ENCODE measurements around the gene KDR.

The KDR gene

DNA sequence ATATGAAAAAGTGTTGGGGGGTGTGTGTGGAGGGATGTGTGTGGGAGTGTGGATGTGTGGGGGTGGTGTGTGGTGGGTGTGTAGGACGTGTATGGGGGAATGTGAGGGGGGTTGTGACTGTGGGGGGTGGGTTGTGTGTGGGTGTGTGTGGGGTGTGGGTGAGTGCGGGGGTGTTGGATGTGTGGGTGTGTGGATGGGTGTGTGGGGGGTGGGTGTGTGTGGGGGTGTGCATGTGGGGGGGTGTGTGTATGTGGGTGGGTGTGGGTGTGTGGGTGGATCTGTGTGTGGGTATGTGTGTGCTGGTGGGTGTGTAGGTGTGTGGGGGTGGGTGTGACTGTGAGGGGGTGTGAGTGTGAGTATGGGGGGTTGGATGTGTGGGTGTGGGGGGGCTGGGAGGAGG is 47.8 kb downstream of the KDR start:
- DNase-seq, result no peak

DNA sequence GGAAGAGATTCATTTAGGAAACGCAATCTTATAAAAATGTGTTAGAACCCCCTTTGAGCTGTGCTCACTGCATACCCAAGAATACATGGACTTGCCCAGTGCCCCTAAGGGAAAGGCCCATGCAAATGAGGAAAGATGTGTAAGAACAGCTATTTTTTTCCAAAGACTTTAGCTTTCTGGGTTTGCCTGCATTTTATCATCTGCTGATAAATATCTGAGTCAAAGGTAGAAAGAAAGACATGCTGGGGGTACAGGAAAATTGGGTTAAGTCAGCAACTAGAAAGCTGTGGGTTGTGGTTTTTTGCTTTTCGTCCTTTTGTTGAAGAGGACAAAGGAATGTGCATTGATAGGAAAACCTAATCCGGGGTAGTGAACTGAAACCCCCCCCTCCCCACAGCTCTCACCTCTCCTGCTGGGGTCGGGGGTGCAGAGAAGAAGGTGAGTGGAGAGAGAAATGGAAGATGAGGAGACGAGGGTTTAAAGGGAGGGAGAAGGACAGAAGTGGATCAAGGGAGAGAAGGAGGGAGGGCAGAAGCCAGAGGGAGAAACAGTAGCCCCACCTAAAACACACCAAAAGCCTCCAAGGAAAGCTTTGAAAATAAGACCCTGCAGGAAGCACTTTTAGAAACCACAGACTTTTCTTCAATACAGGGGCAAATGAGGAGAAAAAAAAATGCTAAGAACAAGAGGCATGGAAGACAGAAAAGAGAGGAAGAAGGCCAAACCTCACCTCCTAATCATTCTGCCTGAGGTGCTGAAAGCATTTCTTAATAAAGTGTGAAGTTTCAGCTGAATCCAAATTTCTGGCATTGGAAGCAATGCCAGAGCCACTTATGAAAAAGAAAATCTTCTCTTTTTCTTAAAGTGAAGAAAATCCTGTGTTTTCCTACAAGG is 49.3 kb downstream of the KDR start:
- DNase-seq, result no peak

GRCh38 chr4:55075376-55075775 is 50.0 kb downstream of the KDR start:
- no peak for DNase-seq

DNA sequence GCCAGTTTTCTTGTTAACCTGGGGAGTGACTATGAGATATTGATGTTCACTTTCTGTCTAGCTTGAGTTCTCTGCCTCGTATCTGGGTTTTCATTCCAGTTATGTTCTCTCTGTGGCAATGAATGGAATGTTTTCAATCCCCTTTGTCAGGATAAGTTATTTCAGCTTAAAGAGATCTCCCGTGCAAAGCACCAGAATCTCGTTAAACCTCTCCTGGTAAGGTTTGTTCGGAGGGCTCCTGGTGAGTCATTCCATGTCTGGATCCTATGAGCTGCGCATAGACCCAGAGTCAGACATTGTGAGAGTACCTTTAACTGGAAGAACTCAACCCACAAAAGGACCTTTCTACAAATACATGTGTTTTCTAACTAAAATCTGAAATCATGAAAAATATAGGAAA is 51.0 kb downstream of the KDR start:
- DNase-seq, result no peak

GRCh38 chr4:55071951-55072350 is 53.4 kb downstream of the KDR start:
- DNase-seq, result no peak

- DNase-seq, result no peak
Observed at GRCh38 chr4:55069248-55069647, 56.1 kb downstream of the KDR start.

- DNase-seq, result no peak
Observed at GRCh38 chr4:55068522-55068921, 56.9 kb downstream of the KDR start.

- no peak for DNase-seq
Observed at GRCh38 chr4:55066018-55066417, 59.4 kb downstream of the KDR start.

GRCh38 chr4:55055529-55055928 is 69.9 kb downstream of the KDR start:
- no peak for DNase-seq

DNA sequence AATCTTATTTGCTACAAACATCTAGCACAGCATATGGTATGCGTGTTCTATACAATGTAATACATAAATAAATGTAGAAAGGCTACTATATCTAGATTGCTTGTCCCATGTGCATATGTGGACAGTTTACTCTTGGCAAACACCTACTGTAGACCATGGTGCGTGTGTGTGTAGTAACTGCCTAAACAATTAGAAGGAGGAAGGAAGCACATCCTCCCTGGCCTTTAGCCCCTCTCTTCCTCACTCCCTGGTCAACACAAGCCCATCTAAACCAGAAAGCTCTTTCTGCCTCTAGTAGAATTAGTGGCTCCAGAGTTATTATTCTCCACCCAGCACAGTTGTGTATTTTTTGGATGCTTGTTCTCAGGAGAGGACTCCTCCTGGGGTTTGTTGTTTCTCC is 73.9 kb downstream of the KDR start:
- DNase-seq, result no peak

- DNase-seq, result no peak
Observed at GRCh38 chr4:55050418-55050950, 74.9 kb downstream of the KDR start.

DNA sequence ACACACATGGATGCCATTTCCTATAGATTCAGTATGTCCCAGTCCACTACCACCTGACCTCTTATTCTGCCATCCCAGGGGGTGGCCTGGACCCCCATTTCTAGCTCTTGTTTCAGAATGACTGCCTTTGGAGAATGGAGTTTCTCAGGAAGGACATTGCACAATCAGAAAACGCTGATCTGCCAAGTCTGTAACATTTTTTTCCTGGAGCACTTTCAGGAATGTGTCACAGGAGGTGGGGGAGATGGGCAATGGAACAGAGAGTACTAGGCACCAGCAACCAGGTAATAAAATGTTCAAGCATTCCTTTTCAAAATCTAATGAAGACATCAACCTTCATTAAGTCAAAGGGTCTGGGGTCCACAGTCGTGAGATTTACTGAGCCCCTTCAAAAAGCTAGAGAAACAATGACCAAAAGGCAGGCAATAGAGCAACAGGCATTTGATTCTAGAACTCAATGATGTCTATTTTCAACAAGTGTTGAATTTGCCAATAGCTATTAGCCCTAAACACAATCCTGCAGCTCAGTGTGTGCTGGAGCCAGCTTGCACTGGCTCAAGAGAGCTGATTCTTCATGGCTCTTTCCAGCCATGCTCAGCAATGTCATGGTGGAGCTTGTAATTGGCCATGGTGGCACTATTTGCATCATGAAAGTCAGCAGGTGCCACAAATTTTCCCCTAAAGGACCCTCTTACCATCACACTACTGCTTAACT is 87.1 kb downstream of the KDR start:
- DNase-seq, result no peak

DNA sequence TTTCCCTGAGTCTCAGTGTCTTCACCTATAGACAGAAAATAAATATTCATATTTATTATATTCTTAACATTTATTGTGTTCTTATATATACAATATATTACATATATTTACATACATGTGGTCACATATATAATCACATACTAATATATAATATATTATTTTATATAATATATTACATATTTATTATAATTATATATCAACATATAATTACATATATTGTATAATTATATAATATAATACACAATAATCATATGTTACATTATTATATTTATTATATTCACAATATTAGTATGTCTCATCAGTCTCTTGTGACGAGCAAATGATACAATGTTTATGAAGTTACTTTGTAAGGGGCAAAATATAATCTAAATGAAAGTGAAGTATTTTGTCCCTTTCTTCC is 87.7 kb downstream of the KDR start:
- no peak for DNase-seq

DNA sequence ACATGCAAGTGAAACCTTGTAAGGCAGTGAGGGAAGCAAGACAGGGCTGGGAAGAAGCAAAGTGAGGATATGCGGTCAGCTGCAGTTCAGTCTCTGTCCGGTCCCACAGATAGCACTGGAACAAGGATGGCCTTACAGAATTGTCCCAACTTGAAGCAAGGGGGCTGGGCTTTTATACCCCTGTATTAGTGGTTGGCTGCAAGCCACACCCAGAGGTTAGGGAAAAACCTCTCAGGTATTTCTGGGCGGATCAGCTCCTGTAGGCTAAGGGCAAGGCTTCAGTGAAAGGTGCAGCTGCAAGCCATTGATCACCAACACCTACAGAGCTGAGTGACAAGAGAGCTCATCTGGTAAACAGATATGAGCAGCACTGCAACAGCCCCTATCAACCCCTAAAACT is 89.0 kb downstream of the KDR start:
- no peak for DNase-seq

DNA sequence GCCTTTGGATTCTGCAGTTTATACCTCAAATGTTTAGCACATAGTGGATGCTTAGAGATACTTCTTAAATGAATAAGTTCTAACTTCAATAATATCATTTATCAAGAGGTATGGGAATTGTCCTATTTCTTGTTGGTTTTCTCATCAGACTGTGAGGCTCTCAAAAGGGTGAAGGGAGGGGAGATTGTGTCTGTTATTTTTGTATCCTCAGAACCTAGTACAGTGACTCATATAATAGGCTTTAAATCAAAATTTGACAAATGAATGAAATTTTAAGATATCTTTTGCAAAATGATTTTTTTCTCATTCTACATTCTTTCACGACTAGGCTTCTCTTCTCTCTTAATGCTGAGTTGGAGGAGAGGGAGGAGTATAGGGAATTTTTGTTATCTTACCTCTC is 89.5 kb downstream of the KDR start:
- DNase-seq, result no peak

GRCh38 chr4:55033296-55033695 is 92.1 kb downstream of the KDR start:
- DNase-seq, result no peak

DNA sequence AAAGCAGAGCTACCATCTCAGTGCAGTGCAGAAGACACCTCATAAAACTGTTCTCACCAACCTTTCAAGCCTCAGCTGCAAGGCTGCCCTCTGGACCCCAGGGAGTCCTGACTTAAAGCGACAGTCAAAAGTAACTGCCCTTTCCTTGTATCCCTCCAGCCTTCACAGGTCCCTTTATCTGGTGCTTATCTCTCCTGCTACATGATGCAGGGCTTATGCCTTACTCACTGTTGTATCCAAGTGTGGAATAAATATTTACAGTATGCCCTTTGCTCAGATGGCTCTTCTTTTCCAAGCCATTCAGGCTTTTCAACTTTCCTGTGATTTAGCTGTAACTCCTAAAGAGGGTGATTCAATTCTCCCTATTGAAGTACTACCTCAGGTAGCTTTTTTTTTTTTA is 92.6 kb downstream of the KDR start:
- no peak for DNase-seq

DNA sequence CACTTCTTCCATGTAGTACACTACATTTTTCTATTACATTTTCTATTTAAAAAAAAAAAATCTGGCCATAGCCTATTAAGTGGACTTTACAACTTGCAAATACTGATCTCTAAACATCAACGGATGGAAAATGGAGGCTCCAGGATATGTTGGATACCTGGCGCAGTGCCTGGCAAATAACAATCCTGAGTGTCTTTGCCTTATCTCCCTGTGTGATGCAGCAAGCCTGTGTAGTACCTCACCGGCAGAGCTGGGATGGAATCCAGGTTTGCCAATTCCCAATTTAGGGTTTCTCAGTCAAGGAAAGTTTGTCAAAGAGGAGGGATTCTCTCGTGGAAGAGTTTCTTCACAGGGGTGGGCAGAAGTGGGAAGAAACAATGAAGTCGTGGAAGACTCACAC is 93.2 kb downstream of the KDR start:
- DNase-seq, result no peak

DNA sequence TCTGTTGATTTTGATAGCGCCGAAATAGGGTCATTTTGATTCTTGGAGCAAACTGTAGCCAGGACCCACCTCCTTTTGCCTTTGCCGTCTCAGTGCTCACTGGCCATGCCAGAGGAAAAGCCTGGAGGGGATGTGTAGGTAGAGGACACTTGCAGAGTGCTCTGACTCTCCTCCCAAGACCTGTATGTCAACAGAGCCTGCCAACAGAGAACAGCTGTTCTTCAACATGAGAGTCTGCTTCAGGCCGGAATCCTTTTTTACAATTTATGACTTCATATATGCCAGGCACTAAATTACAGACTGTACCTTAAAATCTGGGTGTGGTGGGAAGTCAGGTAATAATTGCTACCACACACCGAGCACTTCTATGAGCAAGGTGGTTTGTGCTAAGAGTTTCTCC is 94.2 kb downstream of the KDR start:
- DNase-seq, result no peak

GRCh38 chr4:55030589-55030988 is 94.8 kb downstream of the KDR start:
- no peak for DNase-seq

DNA sequence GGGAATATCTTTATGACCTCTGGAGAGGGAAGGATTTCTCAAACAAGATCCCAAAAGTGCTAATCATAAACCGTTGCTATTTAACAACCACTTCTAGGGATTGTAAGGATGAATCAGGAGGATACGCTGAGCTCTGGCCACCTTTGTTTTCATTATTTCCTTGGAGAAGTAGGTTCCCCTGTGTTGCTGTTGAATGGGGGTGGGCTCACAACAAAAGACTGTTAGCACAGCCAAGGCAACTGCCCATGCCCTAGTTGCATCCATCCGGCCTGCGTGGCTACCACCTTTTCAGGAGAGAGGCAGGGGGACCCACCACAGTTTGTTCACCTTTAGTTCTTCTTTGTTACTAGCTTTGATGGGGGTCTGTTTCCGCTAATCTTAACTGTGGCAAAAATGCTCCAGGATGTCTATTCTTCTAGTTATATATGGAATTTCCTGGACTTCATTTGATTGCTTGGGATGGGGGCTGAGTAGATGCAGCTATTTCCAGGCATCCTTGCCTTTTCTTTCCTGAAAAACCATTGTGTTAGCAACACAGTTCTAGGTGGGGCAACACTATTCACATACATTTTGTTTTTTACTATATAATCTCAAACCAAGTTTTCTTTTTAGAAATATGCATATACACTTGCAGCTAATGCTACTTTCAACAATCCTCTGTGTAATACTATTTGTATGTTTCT is 95.4 kb downstream of the KDR start:
- DNase-seq, result no peak

GRCh38 chr4:55029321-55029720 is 96.1 kb downstream of the KDR start:
- DNase-seq, result no peak
